ENCODE measurements around the gene TWF2. TPM values are rescaled to one million over a fixed set of nuclear protein-coding genes. Genes with fewer than 3 reads are reported as not detected.

Gene TWF2
- total and polyA plus RNA-seq, 2 of the 13 experiments (the other 11 are each of a cell fraction or from before 2014, with no cell fraction given): 45.5 to 108 TPM

DNA sequence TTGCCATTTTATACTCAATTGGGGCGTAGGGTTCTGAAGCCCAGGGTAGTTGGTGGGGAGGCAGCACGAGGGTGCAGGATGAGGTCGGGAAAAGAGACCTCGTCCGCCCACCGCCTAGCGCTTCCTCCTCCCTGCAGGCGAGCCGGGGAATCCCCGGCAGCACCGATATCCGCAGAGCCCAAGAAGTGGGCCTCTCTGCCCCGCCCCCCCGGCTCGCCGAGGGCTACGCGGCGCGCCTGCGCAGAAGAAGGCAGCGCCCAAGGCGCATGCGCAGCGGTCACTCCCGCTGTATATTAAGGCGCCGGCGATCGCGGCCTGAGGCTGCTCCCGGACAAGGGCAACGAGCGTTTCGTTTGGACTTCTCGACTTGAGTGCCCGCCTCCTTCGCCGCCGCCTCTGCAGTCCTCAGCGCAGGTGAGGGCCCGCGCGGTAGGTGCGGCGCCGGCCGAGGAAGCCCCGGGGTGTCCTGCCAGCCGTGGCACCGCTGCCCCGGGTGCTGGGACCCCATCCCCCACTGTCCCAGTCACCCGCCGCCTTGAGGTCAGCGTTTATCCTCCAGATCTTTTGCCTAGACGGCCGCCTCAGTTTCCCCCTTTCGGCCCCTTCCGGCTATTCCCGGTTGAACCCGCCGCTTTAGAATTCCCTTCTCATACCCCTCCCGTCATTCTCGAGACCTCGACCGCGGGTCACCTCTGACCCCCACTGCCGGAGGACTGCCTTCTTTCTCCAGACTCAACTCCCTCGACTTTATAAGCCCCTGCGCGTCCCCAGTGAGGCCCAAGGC is 40.9 kb downstream of the TWF2 start, which contains the start of gene ALAS1 (continued):
- no peak for TF ChIP-seq ZBTB33 (CRISPR knock-in tag; IDR thresholded peaks at IDR 0.05)
- 0 out of 2 replicates have a peak, but pooled peaks have one; percentile 4 for TF ChIP-seq HNF4G (IDR thresholded peaks at IDR 0.05; ENCODE audit: borderline replicate concordance, low read depth, low read length)
- TF ChIP-seq HNF4G (CRISPR knock-in tag; IDR thresholded peaks at IDR 0.05; ENCODE audit: borderline replicate concordance, low read depth): no peak
- no peak for TF ChIP-seq ZNF253 (CRISPR knock-in tag; IDR thresholded peaks at IDR 0.05; ENCODE audit: borderline replicate concordance)
- no peak for TF ChIP-seq RFXAP (CRISPR knock-in tag; IDR thresholded peaks at IDR 0.05; ENCODE audit: borderline replicate concordance)
- TF ChIP-seq MYPOP (CRISPR knock-in tag; IDR thresholded peaks at IDR 0.05): 0 out of 2 replicates have a peak, but pooled peaks have one; percentile 68
- TF ChIP-seq, protein P1, sequence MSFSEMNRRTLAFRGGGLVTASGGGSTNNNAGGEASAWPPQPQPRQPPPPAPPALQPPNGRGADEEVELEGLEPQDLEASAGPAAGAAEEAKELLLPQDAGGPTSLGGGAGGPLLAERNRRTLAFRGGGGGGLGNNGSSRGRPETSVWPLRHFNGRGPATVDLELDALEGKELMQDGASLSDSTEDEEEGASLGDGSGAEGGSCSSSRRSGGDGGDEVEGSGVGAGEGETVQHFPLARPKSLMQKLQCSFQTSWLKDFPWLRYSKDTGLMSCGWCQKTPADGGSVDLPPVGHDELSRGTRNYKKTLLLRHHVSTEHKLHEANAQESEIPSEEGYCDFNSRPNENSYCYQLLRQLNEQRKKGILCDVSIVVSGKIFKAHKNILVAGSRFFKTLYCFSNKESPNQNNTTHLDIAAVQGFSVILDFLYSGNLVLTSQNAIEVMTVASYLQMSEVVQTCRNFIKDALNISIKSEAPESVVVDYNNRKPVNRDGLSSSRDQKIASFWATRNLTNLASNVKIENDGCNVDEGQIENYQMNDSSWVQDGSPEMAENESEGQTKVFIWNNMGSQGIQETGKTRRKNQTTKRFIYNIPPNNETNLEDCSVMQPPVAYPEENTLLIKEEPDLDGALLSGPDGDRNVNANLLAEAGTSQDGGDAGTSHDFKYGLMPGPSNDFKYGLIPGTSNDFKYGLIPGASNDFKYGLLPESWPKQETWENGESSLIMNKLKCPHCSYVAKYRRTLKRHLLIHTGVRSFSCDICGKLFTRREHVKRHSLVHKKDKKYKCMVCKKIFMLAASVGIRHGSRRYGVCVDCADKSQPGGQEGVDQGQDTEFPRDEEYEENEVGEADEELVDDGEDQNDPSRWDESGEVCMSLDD (CRISPR knock-in tag; IDR thresholded peaks at IDR 0.05; ENCODE audit: borderline replicate concordance): no peak
- TF ChIP-seq ZSCAN29 (CRISPR knock-in tag; conservative IDR thresholded peaks at IDR 0.05): peak; percentile 55; the same call in 1 of the 2 replicates
- peak; percentile 79; the same call in 1 of the 2 replicates for TF ChIP-seq KLF6 (CRISPR knock-in tag; IDR thresholded peaks at IDR 0.05)
- TF ChIP-seq ZNF660 (CRISPR knock-in tag; IDR thresholded peaks at IDR 0.05; ENCODE audit: borderline replicate concordance, low read depth): no peak
- no peak for TF ChIP-seq SAFB2 (CRISPR knock-in tag; IDR thresholded peaks at IDR 0.05; ENCODE audit: borderline replicate concordance, low read depth)
- no peak for TF ChIP-seq ZNF337 (CRISPR knock-in tag; IDR thresholded peaks at IDR 0.05; ENCODE audit: borderline replicate concordance, low read depth)
- TF ChIP-seq FOXA3 (CRISPR knock-in tag; IDR thresholded peaks at IDR 0.05): 0 out of 2 replicates have a peak, but pooled peaks have one; percentile 5
- TF ChIP-seq TP53 (CRISPR knock-in tag; conservative IDR thresholded peaks at IDR 0.05): no peak
- peak; percentile 20; the same call in 1 of the 3 replicates for TF ChIP-seq MXI1 (IDR thresholded peaks at IDR 0.05; ENCODE audit: borderline replicate concordance, low read depth, low read length)
- TF ChIP-seq RXRB (CRISPR knock-in tag; IDR thresholded peaks at IDR 0.05; ENCODE audit: borderline replicate concordance): peak; percentile 18; the same call in 1 of the 2 replicates
- TF ChIP-seq ZHX1 (CRISPR knock-in tag; IDR thresholded peaks at IDR 0.05; ENCODE audit: low read depth): no peak
- peak; percentile 67; the same call in 1 of the 2 replicates for TF ChIP-seq ZNF34 (CRISPR knock-in tag; IDR thresholded peaks at IDR 0.05; ENCODE audit: borderline replicate concordance)
- TF ChIP-seq ZNF570 (CRISPR knock-in tag; IDR thresholded peaks at IDR 0.05; ENCODE audit: borderline replicate concordance): 0 out of 2 replicates have a peak, but pooled peaks have one; percentile 67
- no peak for TF ChIP-seq SP140L (CRISPR knock-in tag; IDR thresholded peaks at IDR 0.05; ENCODE audit: borderline replicate concordance)
